Rectal smooth muscle tissue (tissue), 1 donor: Measurements from ENCODE around the gene CSTF1.

ENCODE experiments used
- H3K27ac ChIP-seq: one replicate; pipeline ENCODE4 v1.7.0; 2013; ENCODE audit warnings: low read depth, low read length, inconsistent platforms
- H3K27me3 ChIP-seq: one replicate; pipeline ENCODE4 v1.7.0; 2013; ENCODE audit warnings: low read length; ENCODE audit not compliant: control insufficient read depth, insufficient read depth
- H3K36me3 ChIP-seq: one replicate; pipeline ENCODE4 v1.7.0; 2013; ENCODE audit warnings: low read length; ENCODE audit not compliant: control insufficient read depth, insufficient read depth
- H3K4me1 ChIP-seq: one replicate; pipeline ENCODE4 v1.7.0; 2013; ENCODE audit warnings: low read length; ENCODE audit not compliant: control insufficient read depth, insufficient read depth
- H3K4me3 ChIP-seq: one replicate; pipeline ENCODE4 v1.7.0; 2013; ENCODE audit warnings: low read length
- H3K9ac ChIP-seq: one replicate; pipeline ENCODE4 v1.7.0; 2013; ENCODE audit warnings: low read length

CSTF1 gene

GRCh38 chr20:56439771-56440291, 47.4 kb downstream of the CSTF1 start:
- no peaks in the 10 kb centered on the region for H3K27me3 ChIP-seq
- no peak overlapping the region for H3K9ac ChIP-seq
- H3K27ac ChIP-seq, result no peak overlapping the region
- H3K4me1 ChIP-seq, result no peaks in the 10 kb centered on the region
- no peak overlapping the region for H3K4me3 ChIP-seq
- no peaks in the 10 kb centered on the region for H3K36me3 ChIP-seq

DNA sequence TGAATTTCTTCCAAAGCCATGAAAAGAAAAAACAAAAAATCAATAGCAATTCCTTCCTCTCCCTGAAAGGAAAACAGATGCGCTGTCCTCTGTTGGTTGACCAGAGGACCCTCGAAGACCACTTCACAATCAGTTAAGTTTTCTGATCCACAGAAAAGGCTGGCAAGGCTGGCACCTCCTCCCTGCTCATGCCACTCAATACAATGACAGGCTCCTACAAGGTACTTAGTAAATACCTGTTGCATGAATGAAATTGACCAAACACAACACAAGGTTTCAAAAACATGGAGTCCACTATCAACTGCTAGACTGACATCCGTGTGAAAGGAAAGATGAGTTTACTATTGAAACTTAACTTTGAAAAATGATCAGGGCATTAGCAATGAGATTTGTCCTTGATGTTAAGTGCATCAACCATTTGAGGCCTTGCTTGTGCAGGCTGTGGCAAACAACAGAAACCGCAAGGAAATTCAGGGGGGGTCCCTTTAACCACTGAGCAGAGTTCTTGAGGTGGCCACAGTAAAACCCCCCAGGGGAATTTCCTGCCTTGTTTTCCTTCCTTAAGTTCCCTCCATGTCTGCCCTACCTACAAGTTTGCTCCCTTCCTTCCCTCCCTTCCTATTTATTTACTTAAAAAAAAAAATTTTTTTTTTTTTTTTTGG, 48.0 kb downstream of the CSTF1 start:
- H3K27me3 ChIP-seq, result no peaks in the 10 kb centered on the region
- no peak overlapping the region for H3K27ac ChIP-seq
- no peak overlapping the region for H3K9ac ChIP-seq
- no peaks in the 10 kb centered on the region for H3K4me1 ChIP-seq
- H3K4me3 ChIP-seq, result no peak overlapping the region
- no peaks in the 10 kb centered on the region for H3K36me3 ChIP-seq

DNA sequence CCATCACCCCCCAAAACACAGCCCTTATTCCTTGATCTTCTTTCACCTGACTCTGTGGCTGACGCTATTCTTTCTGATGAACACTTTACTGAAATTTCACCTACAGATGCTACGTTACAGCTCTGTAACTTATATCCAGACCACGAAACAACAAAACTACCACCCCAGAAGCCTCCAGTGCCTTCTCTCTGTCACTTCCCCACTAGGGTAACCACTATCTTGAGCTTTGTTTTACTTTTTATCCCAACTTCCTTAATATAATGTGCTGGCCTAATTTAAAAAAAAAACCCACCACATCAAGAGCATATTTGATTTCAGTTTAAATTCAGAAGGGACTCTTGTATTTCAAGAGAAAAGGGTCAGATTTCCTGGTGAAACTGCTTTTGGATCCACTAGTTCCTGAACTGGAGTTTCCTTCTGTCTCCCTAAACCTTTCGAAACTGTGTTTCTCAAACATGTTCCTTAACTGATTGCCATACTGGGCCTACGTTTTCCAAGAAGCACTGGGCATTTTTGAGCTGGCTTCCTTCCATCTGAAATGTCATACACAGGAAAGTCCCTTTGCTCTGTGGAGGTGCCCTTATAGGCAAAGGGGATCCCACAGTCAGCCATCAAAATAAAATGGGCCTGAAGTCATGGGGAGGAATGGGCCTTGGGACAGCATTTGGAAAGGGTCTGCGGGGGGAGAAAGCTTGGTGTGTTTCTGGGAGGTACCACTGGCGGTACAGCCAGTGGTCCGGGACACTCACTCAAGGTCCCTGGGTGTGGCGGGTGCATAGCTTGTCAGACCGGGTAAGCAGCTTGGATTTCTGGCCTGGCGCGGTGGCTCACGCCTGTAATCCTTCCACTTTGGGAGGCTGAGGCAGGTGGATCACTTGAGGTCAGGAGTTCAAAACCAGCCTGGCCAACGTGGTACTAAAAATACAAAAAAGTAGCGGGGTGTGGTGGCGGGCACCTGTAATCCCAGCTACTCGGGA, 50.2 kb downstream of the CSTF1 start:
- no peak overlapping the region for H3K27ac ChIP-seq
- no peaks in the 10 kb centered on the region for H3K27me3 ChIP-seq
- no peaks in the 10 kb centered on the region for H3K4me1 ChIP-seq
- H3K36me3 ChIP-seq, result no peaks in the 10 kb centered on the region
- H3K9ac ChIP-seq, result no peak overlapping the region
- H3K4me3 ChIP-seq, result no peak overlapping the region

- Histone ChIP-seq H3K4me3 (no peak overlapping the region), H3K9ac (no peak overlapping the region), H3K27me3 (no peaks in the 10 kb centered on the region), H3K27ac (peak overlapping the region; percentile 45), H3K36me3 (no peaks in the 10 kb centered on the region), H3K4me1 (no peaks in the 10 kb centered on the region)
Measured at GRCh38 chr20:56443654-56444540, 51.5 kb downstream of the CSTF1 start.

GRCh38 chr20:56445130-56445529, 52.7 kb downstream of the CSTF1 start:
- no peak overlapping the region for H3K4me3 ChIP-seq
- H3K27ac ChIP-seq, result no peak overlapping the region
- H3K36me3 ChIP-seq, result no peaks in the 10 kb centered on the region
- no peak overlapping the region for H3K9ac ChIP-seq
- H3K4me1 ChIP-seq, result no peaks in the 10 kb centered on the region
- H3K27me3 ChIP-seq, result no peaks in the 10 kb centered on the region

DNA sequence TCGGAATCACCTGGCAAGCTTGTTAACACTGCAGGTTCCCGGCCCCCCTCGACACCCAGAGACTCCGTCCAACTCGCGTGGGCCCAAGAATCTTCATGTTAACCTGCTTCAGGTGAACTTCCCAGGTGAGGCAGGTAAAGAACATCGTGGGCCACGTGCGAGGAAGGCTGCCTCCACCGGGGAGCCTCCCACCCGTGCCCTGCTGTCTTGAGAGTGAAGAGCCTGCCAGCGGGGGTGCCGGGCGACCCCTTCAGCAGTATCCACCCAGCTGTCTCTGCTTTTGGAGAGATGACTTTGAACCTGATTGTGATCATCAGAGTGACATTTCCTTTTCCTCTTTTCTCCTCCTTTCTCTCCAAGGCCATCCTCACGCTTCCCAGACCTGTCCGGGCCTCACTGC, 53.1 kb downstream of the CSTF1 start:
- Histone ChIP-seq H3K27me3 (no peaks in the 10 kb centered on the region), H3K4me1 (no peaks in the 10 kb centered on the region), H3K36me3 (no peaks in the 10 kb centered on the region), H3K9ac (no peak overlapping the region), H3K27ac (no peak overlapping the region), H3K4me3 (no peak overlapping the region)

DNA sequence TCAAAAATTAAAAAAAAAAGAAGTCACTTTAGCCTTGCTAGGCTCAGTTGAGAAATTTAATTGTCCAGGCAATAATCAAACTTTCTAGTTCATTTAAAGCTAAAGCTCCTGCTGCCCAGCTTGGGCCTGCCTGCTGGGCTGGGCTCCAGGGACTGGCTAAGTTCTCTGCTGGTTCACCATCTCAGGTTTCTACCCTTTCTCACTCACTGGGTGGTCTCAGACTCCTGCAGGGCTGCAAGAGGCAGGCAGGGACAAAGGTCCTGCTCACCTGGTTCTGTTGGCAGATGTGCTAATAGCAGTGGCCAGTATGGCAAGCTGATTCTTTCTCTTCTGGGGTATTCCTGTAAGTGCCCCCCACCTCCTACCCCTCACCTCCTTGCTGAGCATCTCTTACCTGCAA, 54.8 kb downstream of the CSTF1 start:
- Histone ChIP-seq H3K4me1 (no peaks in the 10 kb centered on the region), H3K4me3 (no peak overlapping the region), H3K36me3 (no peaks in the 10 kb centered on the region), H3K27ac (no peak overlapping the region), H3K27me3 (no peaks in the 10 kb centered on the region), H3K9ac (no peak overlapping the region)

DNA sequence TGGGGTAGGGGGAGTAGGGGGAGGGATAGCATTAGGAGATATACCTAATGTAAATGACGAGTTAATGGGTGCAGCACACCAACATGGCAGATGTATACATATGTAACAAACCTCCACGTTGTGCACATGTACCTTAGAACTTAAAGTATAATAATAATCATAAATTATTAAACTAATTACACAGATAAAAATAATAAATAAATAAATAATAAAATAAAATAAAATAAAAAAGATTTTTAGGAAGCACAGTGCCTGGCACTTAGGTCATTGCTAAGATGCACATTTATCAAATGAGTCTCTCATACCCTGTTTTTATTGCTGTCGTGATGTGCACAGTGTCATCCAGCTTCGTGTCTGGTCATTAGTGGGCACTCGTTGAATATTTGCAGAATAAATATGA, 57.0 kb downstream of the CSTF1 start:
- H3K4me3 ChIP-seq, result no peak overlapping the region
- no peak overlapping the region for H3K9ac ChIP-seq
- no peak overlapping the region for H3K27ac ChIP-seq
- no peaks in the 10 kb centered on the region for H3K27me3 ChIP-seq
- no peaks in the 10 kb centered on the region for H3K4me1 ChIP-seq
- no peaks in the 10 kb centered on the region for H3K36me3 ChIP-seq

GRCh38 chr20:56451056-56451765, 58.8 kb downstream of the CSTF1 start:
- Histone ChIP-seq H3K36me3 (no peaks in the 10 kb centered on the region), H3K27ac (no peak overlapping the region), H3K4me3 (no peak overlapping the region), H3K4me1 (no peaks in the 10 kb centered on the region), H3K27me3 (no peaks in the 10 kb centered on the region), H3K9ac (no peak overlapping the region)

DNA sequence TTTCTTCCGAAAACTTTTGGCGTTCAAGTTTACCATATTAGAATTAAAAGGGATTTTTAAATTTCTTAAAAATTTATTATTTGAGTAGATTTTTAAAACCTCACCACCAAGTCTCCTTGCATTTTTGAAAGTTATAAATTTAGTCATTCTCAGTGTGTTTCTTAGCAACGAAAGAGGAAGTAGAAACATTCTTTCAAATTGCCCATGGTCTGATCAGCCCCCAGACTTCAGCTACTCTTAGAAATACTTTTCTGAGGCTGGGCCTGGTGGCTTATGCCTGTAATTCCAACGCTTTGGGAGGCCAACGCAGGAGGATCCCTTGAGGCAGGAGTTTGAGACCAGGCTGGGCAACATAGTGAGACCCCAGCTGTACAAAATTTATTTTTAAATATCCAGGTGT, 60.9 kb downstream of the CSTF1 start:
- H3K27ac ChIP-seq, result no peak overlapping the region
- no peak overlapping the region for H3K4me3 ChIP-seq
- H3K27me3 ChIP-seq, result no peaks in the 10 kb centered on the region
- no peaks in the 10 kb centered on the region for H3K36me3 ChIP-seq
- H3K9ac ChIP-seq, result no peak overlapping the region
- no peaks in the 10 kb centered on the region for H3K4me1 ChIP-seq

- Histone ChIP-seq H3K27me3 (no peaks in the 10 kb centered on the region), H3K36me3 (no peaks in the 10 kb centered on the region), H3K9ac (no peak overlapping the region), H3K27ac (no peak overlapping the region), H3K4me3 (no peak overlapping the region), H3K4me1 (no peaks in the 10 kb centered on the region)
Measured at GRCh38 chr20:56454754-56455153, 62.3 kb downstream of the CSTF1 start.
